IMR-90 (cell line): ENCODE data around the gene TFAP2E. TPM values are rescaled to one million over a fixed set of nuclear protein-coding genes. Genes with fewer than 3 reads are reported as not detected.

ENCODE experiments used
- ATAC-seq: fragments of 200-7000 bp; cut with Tn5 transposase; 2 replicates; pipeline ENCODE4 v1.9.1; 2020; ENCODE audit warnings: low read depth, mild to moderate bottlenecking, moderate library complexity
- BruUV-seq: library from RNA; stranded (reverse); fragments of 400-500 nt; replicated peaks from 2 replicates; lab custom pipeline; 2021; lab: Mats Ljungman, UMichigan
- CTCF ChIA-PET: fragments of 300-600 bp; formaldehyde crosslinking; extraction: SDS; loops from one replicate; lab custom pipeline; 2021; ENCODE audit warnings: antibody characterized with exemption; lab: Yijun Ruan, JAX
- POLR2A ChIA-PET: fragments of 300-600 bp; sonication (Branson Sonifier 250); formaldehyde crosslinking; loops from one replicate; lab custom pipeline; 2022; ENCODE audit warnings: antibody characterized with exemption; ENCODE audit not compliant: unreplicated experiment; lab: Charles Lee
- DNase-seq: peaks from one replicate; pipeline ENCODE4 v3.0.0; 2013
- H2AFZ ChIP-seq: replicated peaks from 2 replicates; pipeline ENCODE3; 2013; ENCODE audit warnings: low read length, mild to moderate bottlenecking; ENCODE audit not compliant: poor library complexity
- H2AK5ac ChIP-seq: 2 replicates; pipeline ENCODE4 v1.6.1; 2013; ENCODE audit warnings: low read depth, low read length, inconsistent platforms
- H2AK9ac ChIP-seq: replicated peaks from 2 replicates; pipeline ENCODE3; 2013; ENCODE audit warnings: mild to moderate bottlenecking, low read depth, low read length, moderate library complexity; ENCODE audit not compliant: poor library complexity
- H2BK120ac ChIP-seq: 2 replicates; pipeline ENCODE4 v1.6.1; 2013; ENCODE audit warnings: low read depth, low read length, inconsistent platforms
- H2BK15ac ChIP-seq: 3 replicates; pipeline ENCODE4 v1.6.1; 2013; ENCODE audit warnings: low read depth, low read length, inconsistent platforms
- H2BK20ac ChIP-seq: 2 replicates; pipeline ENCODE4 v1.6.1; 2013; ENCODE audit warnings: low read depth, mild to moderate bottlenecking, inconsistent platforms, low read length, moderate library complexity
- H2BK5ac ChIP-seq: 2 replicates; pipeline ENCODE4 v1.6.1; 2013; ENCODE audit warnings: mild to moderate bottlenecking, low read depth, low read length, inconsistent platforms; ENCODE audit not compliant: poor library complexity, severe bottlenecking
- H3K14ac ChIP-seq: replicated peaks from 2 replicates; pipeline ENCODE4 v1.6.1; 2013; ENCODE audit warnings: low read depth, low read length, inconsistent platforms
- H3K18ac ChIP-seq: 2 replicates; pipeline ENCODE4 v1.6.1; 2013; ENCODE audit warnings: low read depth, low read length, control low read depth
- H3K23ac ChIP-seq: 2 replicates; pipeline ENCODE4 v1.6.1; 2013; ENCODE audit warnings: low read depth, low read length, inconsistent platforms
- H3K27ac ChIP-seq: 2 replicates; pipeline ENCODE4 v1.5.1; 2013; ENCODE audit warnings: mild to moderate bottlenecking, control low read depth, low read length; ENCODE audit not compliant: insufficient read depth
- H3K27me3 ChIP-seq: 2 replicates; pipeline ENCODE4 v1.6.1; 2013; ENCODE audit warnings: low read length; ENCODE audit not compliant: control insufficient read depth, insufficient read depth
- H3K36me3 ChIP-seq: 2 replicates; pipeline ENCODE4 v1.6.1; 2013; ENCODE audit warnings: low read length, mixed read lengths; ENCODE audit not compliant: control insufficient read depth, insufficient read depth
- H3K4ac ChIP-seq: 2 replicates; pipeline ENCODE4 v1.6.1; 2013; ENCODE audit warnings: low read depth, low read length, inconsistent platforms
- H3K4me1 ChIP-seq: 2 replicates; pipeline ENCODE4 v1.6.1; 2013; ENCODE audit warnings: low read length, mixed read lengths; ENCODE audit not compliant: control insufficient read depth, insufficient read depth
- H3K4me2 ChIP-seq: 2 replicates; pipeline ENCODE4 v1.6.1; 2013; ENCODE audit warnings: low read depth, mild to moderate bottlenecking, control low read depth, low read length, moderate library complexity
- H3K4me3 ChIP-seq: 2 replicates; pipeline ENCODE4 v1.5.1; 2013; ENCODE audit warnings: low read depth, mild to moderate bottlenecking, control low read depth, low read length, moderate library complexity; ENCODE audit not compliant: insufficient read depth
- H3K56ac ChIP-seq: 2 replicates; pipeline ENCODE4 v1.6.1; 2013; ENCODE audit warnings: low read length, inconsistent platforms; ENCODE audit not compliant: insufficient read depth; ENCODE audit errors: extremely low read depth
- H3K79me1 ChIP-seq, 2 experiments: 2 replicates each; pipeline ENCODE4 v1.6.1; 2013; ENCODE audit warnings: low read length in 2 of 2, inconsistent platforms in 1 of 2, low read depth in 1 of 2
- H3K9ac ChIP-seq: 2 replicates; pipeline ENCODE4 v1.6.1; 2013; ENCODE audit warnings: low read depth, low read length, control low read depth
- H3K9me1 ChIP-seq: 2 replicates; pipeline ENCODE4 v1.6.1; 2013; ENCODE audit warnings: low read length, inconsistent platforms; ENCODE audit not compliant: insufficient read depth
- H3K9me3 ChIP-seq: 2 replicates; pipeline ENCODE4 v1.6.1; 2013; ENCODE audit warnings: low read length; ENCODE audit not compliant: control insufficient read depth, insufficient read depth
- H4K20me1 ChIP-seq: 2 replicates; pipeline ENCODE4 v1.6.1; 2013; ENCODE audit warnings: low read length, inconsistent platforms; ENCODE audit not compliant: insufficient read depth
- H4K5ac ChIP-seq: 2 replicates; pipeline ENCODE4 v1.6.1; 2013; ENCODE audit warnings: mild to moderate bottlenecking, low read depth, low read length, control low read depth
- H4K8ac ChIP-seq, 2 experiments: 2 replicates each; pipeline ENCODE4 v1.6.1; 2013; ENCODE audit warnings: low read depth in 2 of 2, low read length in 2 of 2, control low read depth in 1 of 2, inconsistent platforms in 1 of 2
- H4K91ac ChIP-seq: 2 replicates; pipeline ENCODE4 v1.6.1; 2013; ENCODE audit warnings: low read depth, low read length, inconsistent platforms; ENCODE audit not compliant: insufficient read depth
- BHLHE40 ChIP-seq: fragments of 150-350 bp; IDR thresholded peaks from 2 replicates; pipeline ENCODE4 v1.6.1; 2016; ENCODE audit warnings: mild to moderate bottlenecking, low read depth, low read length
- CEBPB ChIP-seq: IDR thresholded peaks from 2 replicates; pipeline ENCODE4 v1.6.1; 2012; ENCODE audit warnings: low read depth, low read length, improper control_type of control experiment
- CHD1 ChIP-seq: IDR thresholded peaks from 2 replicates; pipeline ENCODE4 v1.6.1; 2012; ENCODE audit warnings: low read depth, low read length, improper control_type of control experiment
- ELK1 ChIP-seq: fragments of 150-350 bp; IDR thresholded peaks from 2 replicates; pipeline ENCODE4 v1.6.1; 2016; ENCODE audit warnings: low read depth, mild to moderate bottlenecking, low read length, moderate library complexity, borderline replicate concordance
- FOS ChIP-seq: fragments of 150-350 bp; IDR thresholded peaks from 2 replicates; pipeline ENCODE4 v1.6.1; 2016; ENCODE audit warnings: low read depth, low read length
- MAFK ChIP-seq: IDR thresholded peaks from 2 replicates; pipeline ENCODE4 v1.6.1; 2012; ENCODE audit warnings: low read depth, low read length, improper control_type of control experiment
- MAZ ChIP-seq: IDR thresholded peaks from 2 replicates; pipeline ENCODE4 v1.6.1; 2012; ENCODE audit warnings: low read depth, mild to moderate bottlenecking, low read length, improper control_type of control experiment, moderate library complexity, borderline replicate concordance
- MXI1 ChIP-seq: IDR thresholded peaks from 2 replicates; pipeline ENCODE4 v1.6.1; 2012; ENCODE audit warnings: low read depth, mild to moderate bottlenecking, low read length, moderate library complexity, borderline replicate concordance
- NFE2L2 ChIP-seq: fragments of 150-350 bp; IDR thresholded peaks from 2 replicates; pipeline ENCODE4 v1.6.1; 2016; ENCODE audit warnings: low read depth, mild to moderate bottlenecking, low read length
- POLR2A ChIP-seq: IDR thresholded peaks from 2 replicates; pipeline ENCODE4 v1.6.1; 2012; ENCODE audit warnings: mild to moderate bottlenecking, low read depth, low read length
- RAD21 ChIP-seq: IDR thresholded peaks from 2 replicates; pipeline ENCODE4 v1.6.1; 2012; ENCODE audit warnings: low read length, improper control_type of control experiment
- RCOR1 ChIP-seq: IDR thresholded peaks from 2 replicates; pipeline ENCODE4 v1.6.1; 2012; ENCODE audit warnings: mild to moderate bottlenecking, low read length, improper control_type of control experiment; ENCODE audit not compliant: insufficient replicate concordance
- RFX5 ChIP-seq: IDR thresholded peaks from 2 replicates; pipeline ENCODE4 v1.8.0; 2012; ENCODE audit warnings: low read depth, mild to moderate bottlenecking, low read length, moderate library complexity
- SMC3 ChIP-seq: fragments of 150-350 bp; IDR thresholded peaks from 2 replicates; pipeline ENCODE4 v1.6.1; 2016; ENCODE audit warnings: low read depth, mild to moderate bottlenecking, antibody characterized with exemption, low read length, moderate library complexity
- USF2 ChIP-seq: fragments of 150-350 bp; IDR thresholded peaks from 2 replicates; pipeline ENCODE4 v1.6.1; 2017; ENCODE audit warnings: mild to moderate bottlenecking, antibody characterized with exemption, low read length, low read depth
- WGBS, 2 experiments: methylation state at CpG; one replicate each; pipeline versions ENCODE4 v1.1.5 to v1.1.7; 2013; ENCODE audit warnings: missing lambda C conversion rate in 2 of 2; ENCODE audit not compliant: insufficient read length in 1 of 2; ENCODE audit errors: extremely low coverage in 2 of 2; 5-methylcytosine and 5-hydroxymethylcytosine counted together
- dilution Hi-C: fragments of 300-500 bp; cut with HindIII; formaldehyde crosslinking; loops from one replicate; pipeline ENCODE4 v1.14.3; 2018; ENCODE audit warnings: low sequenced_read_pairs; ENCODE audit not compliant: unreplicated experiment
- in situ Hi-C: fragments of 300-500 bp; cut with MboI; formaldehyde crosslinking; loops from 3 replicates; pipeline ENCODE4 v1.14.3; 2019; ENCODE audit warnings: low sequenced_read_pairs, inconsistent platforms, mixed read lengths
- intact Hi-C: fragments of 100-400 bp; cut with micrococcal nuclease; formaldehyde crosslinking; loops from 2 replicates; pipeline ENCODE4 v1.10.0; 2022
- polyA plus RNA-seq, 3 experiments: library from polyadenylated mRNA; depleted of rRNA; stranded (reverse); fragments of >200 nt; gene quantifications; 2 replicates each; pipeline ENCODE4 v1.2.3, GENCODE V29; 2012; ENCODE audit warnings: low replicate concordance in 1 of 3
- total RNA-seq: library from RNA; depleted of rRNA; stranded (reverse); fragments of >200 nt; gene quantifications from 2 replicates; pipeline ENCODE4 v1.2.3, GENCODE V29; 2012

The TFAP2E gene
- total and polyA plus RNA-seq, 2 of the 4 experiments (the other 2 are of a cell fraction), result under 0.01 to 0.19 TPM

- H3K9me1 ChIP-seq, result peaks cover 6% of the 10 kb centered on the region
- no peak overlapping the region for H3K4me3 ChIP-seq
- peaks cover 6% of the 10 kb centered on the region for H3K36me3 ChIP-seq
- H2AK5ac ChIP-seq, result no peak overlapping the region
- H2BK15ac ChIP-seq, result no peak overlapping the region
- peaks cover 10% of the 10 kb centered on the region for H3K4me1 ChIP-seq
- in situ Hi-C loops (no loop called here), dilution Hi-C loops (no loop called here), intact Hi-C loops (no loop called here)
- no peak overlapping the region for H4K91ac ChIP-seq
- H4K20me1 ChIP-seq, result peaks cover 15% of the 10 kb centered on the region
- H3K4ac ChIP-seq, result no peak overlapping the region
- H3K23ac ChIP-seq, result no peak overlapping the region
- no peak overlapping the region for H3K9ac ChIP-seq
- no peaks in the 10 kb centered on the region for H3K9me3 ChIP-seq
- DNase-seq (no peak), ATAC-seq (no peak)
- 90% methylated on average over 2 of the region's 7 CpGs; no CpG with 5 or more reads in 1 of the 2 experiments for WGBS, 2 experiments
- POLR2A ChIA-PET, result no interaction called here
- CTCF ChIA-PET, result interaction anchor here (1.5 kb wide), 1 partner anchor 10 kb away, joined by 3 read pairs; no protein-coding TSS in a partner anchor
- no peak overlapping the region for H2BK5ac ChIP-seq
- no TSS peak for BruUV-seq
- no peak overlapping the region for H4K5ac ChIP-seq
- H2BK20ac ChIP-seq, result no peak overlapping the region
- no peak overlapping the region for H2AK9ac ChIP-seq
- no peak overlapping the region for H4K8ac ChIP-seq
- H3K4me2 ChIP-seq, result no peak overlapping the region
- no peak overlapping the region for H3K56ac ChIP-seq
- H3K27me3 ChIP-seq, result no peaks in the 10 kb centered on the region
- H2BK120ac ChIP-seq, result no peak overlapping the region
- peaks cover 9 to 63% of the 10 kb centered on the region in 2 experiments for H3K79me1 ChIP-seq
- H3K18ac ChIP-seq, result no peak overlapping the region
- H3K14ac ChIP-seq, result no peak overlapping the region
- H2AFZ ChIP-seq, result no peak overlapping the region
- no peak overlapping the region for H3K27ac ChIP-seq
- TF ChIP-seq FOS, result no peak
- TF ChIP-seq ELK1, result no peak
- TF ChIP-seq MXI1, result no peak
- TF ChIP-seq USF2, result no peak
- TF ChIP-seq SMC3, result no peak
- TF ChIP-seq CEBPB, result no peak
- no peak for TF ChIP-seq CHD1
- no peak for TF ChIP-seq NFE2L2
- no peak for TF ChIP-seq MAZ
- no peak for TF ChIP-seq RAD21
- no peak for TF ChIP-seq BHLHE40
- no peak for TF ChIP-seq POLR2A
- TF ChIP-seq RFX5, result no peak
- no peak for TF ChIP-seq RCOR1
- TF ChIP-seq MAFK, result no peak
Measured at GRCh38 chr1:35554266-35555211, 18.6 kb upstream of the TFAP2E start.
